ENCODE measurements around the gene CSRNP3.

Gene CSRNP3

GRCh38 chr2:165617741-165618481, 148.4 kb downstream of the CSRNP3 start:
- Histone ChIP-seq H3K4me3 (ENCODE audit: low read depth, low read length) (no peak overlapping the region), H3K4me1 (ENCODE audit: control insufficient read depth, insufficient read depth, low read length) (no peaks in the 10 kb centered on the region)

GRCh38 chr2:165618806-165619205, 149.3 kb downstream of the CSRNP3 start:
- Histone ChIP-seq H3K9me3 (ENCODE audit: control insufficient read depth, insufficient read depth, low read depth, low read length) (no peaks in the 10 kb centered on the region), H3K36me3 (ENCODE audit: control insufficient read depth, insufficient read depth, low read length) (no peaks in the 10 kb centered on the region), H3K4me3 (ENCODE audit: low read depth, low read length) (no peak overlapping the region), H3K27me3 (ENCODE audit: control insufficient read depth, insufficient read depth, low read length) (no peaks in the 10 kb centered on the region), H3K27ac (ENCODE audit: low read depth, low read length) (no peak overlapping the region), H3K4me1 (ENCODE audit: control insufficient read depth, insufficient read depth, low read length) (no peaks in the 10 kb centered on the region), H3K9ac (ENCODE audit: low read length) (no peak overlapping the region)

More at GRCh38 chr2:165617741-165618481, 148.4 kb downstream of the CSRNP3 start:
- no peak overlapping the region for H3K9ac ChIP-seq (ENCODE audit: low read length)
- H3K36me3 ChIP-seq (ENCODE audit: control insufficient read depth, insufficient read depth, low read length): no peaks in the 10 kb centered on the region
- H3K27me3 ChIP-seq (ENCODE audit: control insufficient read depth, insufficient read depth, low read length): no peaks in the 10 kb centered on the region
- H3K9me3 ChIP-seq (ENCODE audit: control insufficient read depth, insufficient read depth, low read depth, low read length): no peaks in the 10 kb centered on the region
- no peak overlapping the region for H3K27ac ChIP-seq (ENCODE audit: low read depth, low read length)

GRCh38 chr2:165621086-165621560, 151.6 kb downstream of the CSRNP3 start:
- Histone ChIP-seq H3K27ac (ENCODE audit: low read depth, low read length) (no peak overlapping the region), H3K36me3 (ENCODE audit: control insufficient read depth, insufficient read depth, low read length) (no peaks in the 10 kb centered on the region), H3K9me3 (ENCODE audit: control insufficient read depth, insufficient read depth, low read depth, low read length) (no peaks in the 10 kb centered on the region), H3K27me3 (ENCODE audit: control insufficient read depth, insufficient read depth, low read length) (no peaks in the 10 kb centered on the region), H3K9ac (ENCODE audit: low read length) (no peak overlapping the region), H3K4me3 (ENCODE audit: low read depth, low read length) (no peak overlapping the region), H3K4me1 (ENCODE audit: control insufficient read depth, insufficient read depth, low read length) (peaks cover 7% of the 10 kb centered on the region; the same call in 1 of the 2 replicates)

GRCh38 chr2:165623161-165623560, 153.7 kb downstream of the CSRNP3 start:
- no peak overlapping the region for H3K27ac ChIP-seq (ENCODE audit: low read depth, low read length)
- H3K4me1 ChIP-seq (ENCODE audit: control insufficient read depth, insufficient read depth, low read length): peaks cover 7% of the 10 kb centered on the region; the same call in 1 of the 2 replicates
- no peaks in the 10 kb centered on the region for H3K36me3 ChIP-seq (ENCODE audit: control insufficient read depth, insufficient read depth, low read length)
- H3K4me3 ChIP-seq (ENCODE audit: low read depth, low read length): no peak overlapping the region
- H3K9ac ChIP-seq (ENCODE audit: low read length): no peak overlapping the region
- no peaks in the 10 kb centered on the region for H3K27me3 ChIP-seq (ENCODE audit: control insufficient read depth, insufficient read depth, low read length)
- no peaks in the 10 kb centered on the region for H3K9me3 ChIP-seq (ENCODE audit: control insufficient read depth, insufficient read depth, low read depth, low read length)

- Histone ChIP-seq H3K4me1 (ENCODE audit: control insufficient read depth, insufficient read depth, low read length) (peaks cover 7% of the 10 kb centered on the region; the same call in 1 of the 2 replicates), H3K27me3 (ENCODE audit: control insufficient read depth, insufficient read depth, low read length) (no peaks in the 10 kb centered on the region), H3K4me3 (ENCODE audit: low read depth, low read length) (no peak overlapping the region), H3K36me3 (ENCODE audit: control insufficient read depth, insufficient read depth, low read length) (no peaks in the 10 kb centered on the region), H3K27ac (ENCODE audit: low read depth, low read length) (no peak overlapping the region), H3K9me3 (ENCODE audit: control insufficient read depth, insufficient read depth, low read depth, low read length) (no peaks in the 10 kb centered on the region), H3K9ac (ENCODE audit: low read length) (no peak overlapping the region)
These were observed 154.4 kb downstream of the CSRNP3 start for GRCh38 chr2:165623783-165624469.

- H3K4me3 ChIP-seq (ENCODE audit: low read depth, low read length): no peak overlapping the region
- H3K9ac ChIP-seq (ENCODE audit: low read length): no peak overlapping the region
- H3K9me3 ChIP-seq (ENCODE audit: control insufficient read depth, insufficient read depth, low read depth, low read length): no peaks in the 10 kb centered on the region
- H3K27ac ChIP-seq (ENCODE audit: low read depth, low read length): no peak overlapping the region
- no peaks in the 10 kb centered on the region for H3K27me3 ChIP-seq (ENCODE audit: control insufficient read depth, insufficient read depth, low read length)
- H3K4me1 ChIP-seq (ENCODE audit: control insufficient read depth, insufficient read depth, low read length): peaks cover 7% of the 10 kb centered on the region; the same call in 1 of the 2 replicates
- no peaks in the 10 kb centered on the region for H3K36me3 ChIP-seq (ENCODE audit: control insufficient read depth, insufficient read depth, low read length)
These were observed 154.9 kb downstream of the CSRNP3 start for GRCh38 chr2:165624470-165624800.

GRCh38 chr2:165627470-165627869, 158.0 kb downstream of the CSRNP3 start:
- no peak overlapping the region for H3K27ac ChIP-seq (ENCODE audit: low read depth, low read length)
- H3K27me3 ChIP-seq (ENCODE audit: control insufficient read depth, insufficient read depth, low read length): no peaks in the 10 kb centered on the region
- no peak overlapping the region for H3K4me3 ChIP-seq (ENCODE audit: low read depth, low read length)
- H3K36me3 ChIP-seq (ENCODE audit: control insufficient read depth, insufficient read depth, low read length): no peaks in the 10 kb centered on the region
- H3K9me3 ChIP-seq (ENCODE audit: control insufficient read depth, insufficient read depth, low read depth, low read length): no peaks in the 10 kb centered on the region
- peaks cover 18% of the 10 kb centered on the region; the same call in 1 of the 2 replicates for H3K4me1 ChIP-seq (ENCODE audit: control insufficient read depth, insufficient read depth, low read length)
- H3K9ac ChIP-seq (ENCODE audit: low read length): no peak overlapping the region

GRCh38 chr2:165629776-165630175, 160.3 kb downstream of the CSRNP3 start:
- Histone ChIP-seq H3K4me3 (ENCODE audit: low read depth, low read length) (no peak overlapping the region), H3K9me3 (ENCODE audit: control insufficient read depth, insufficient read depth, low read depth, low read length) (no peaks in the 10 kb centered on the region), H3K4me1 (ENCODE audit: control insufficient read depth, insufficient read depth, low read length) (peaks cover 33% of the 10 kb centered on the region), H3K27me3 (ENCODE audit: control insufficient read depth, insufficient read depth, low read length) (no peaks in the 10 kb centered on the region), H3K9ac (ENCODE audit: low read length) (no peak overlapping the region), H3K36me3 (ENCODE audit: control insufficient read depth, insufficient read depth, low read length) (no peaks in the 10 kb centered on the region), H3K27ac (ENCODE audit: low read depth, low read length) (peak overlapping the region; percentile 54; the same call in 1 of the 2 replicates)

- H3K27me3 ChIP-seq (ENCODE audit: control insufficient read depth, insufficient read depth, low read length): no peaks in the 10 kb centered on the region
- H3K36me3 ChIP-seq (ENCODE audit: control insufficient read depth, insufficient read depth, low read length): no peaks in the 10 kb centered on the region
- H3K9ac ChIP-seq (ENCODE audit: low read length): no peak overlapping the region
- peaks cover 37% of the 10 kb centered on the region for H3K4me1 ChIP-seq (ENCODE audit: control insufficient read depth, insufficient read depth, low read length)
- H3K4me3 ChIP-seq (ENCODE audit: low read depth, low read length): no peak overlapping the region
- no peaks in the 10 kb centered on the region for H3K9me3 ChIP-seq (ENCODE audit: control insufficient read depth, insufficient read depth, low read depth, low read length)
- peak overlapping the region; percentile 54; the same call in 1 of the 2 replicates for H3K27ac ChIP-seq (ENCODE audit: low read depth, low read length)
These were observed 160.7 kb downstream of the CSRNP3 start for GRCh38 chr2:165630236-165630635.

- no peaks in the 10 kb centered on the region for H3K27me3 ChIP-seq (ENCODE audit: control insufficient read depth, insufficient read depth, low read length)
- H3K27ac ChIP-seq (ENCODE audit: low read depth, low read length): no peak overlapping the region
- H3K9ac ChIP-seq (ENCODE audit: low read length): no peak overlapping the region
- no peak overlapping the region for H3K4me3 ChIP-seq (ENCODE audit: low read depth, low read length)
- H3K9me3 ChIP-seq (ENCODE audit: control insufficient read depth, insufficient read depth, low read depth, low read length): no peaks in the 10 kb centered on the region
- no peaks in the 10 kb centered on the region for H3K36me3 ChIP-seq (ENCODE audit: control insufficient read depth, insufficient read depth, low read length)
- peaks cover 44% of the 10 kb centered on the region for H3K4me1 ChIP-seq (ENCODE audit: control insufficient read depth, insufficient read depth, low read length)
These were observed 161.6 kb downstream of the CSRNP3 start for GRCh38 chr2:165631089-165631488.

GRCh38 chr2:165632594-165632993, 163.1 kb downstream of the CSRNP3 start:
- no peak overlapping the region for H3K9ac ChIP-seq (ENCODE audit: low read length)

More at GRCh38 chr2:165632594-165632993, 163.1 kb downstream of the CSRNP3 start:
- H3K9me3 ChIP-seq (ENCODE audit: control insufficient read depth, insufficient read depth, low read depth, low read length): no peaks in the 10 kb centered on the region
- no peaks in the 10 kb centered on the region for H3K27me3 ChIP-seq (ENCODE audit: control insufficient read depth, insufficient read depth, low read length)
- no peak overlapping the region for H3K4me3 ChIP-seq (ENCODE audit: low read depth, low read length)
- H3K4me1 ChIP-seq (ENCODE audit: control insufficient read depth, insufficient read depth, low read length): peaks cover 44% of the 10 kb centered on the region
- peak overlapping the region; percentile 76; the same call in 1 of the 2 replicates for H3K27ac ChIP-seq (ENCODE audit: low read depth, low read length)
- H3K36me3 ChIP-seq (ENCODE audit: control insufficient read depth, insufficient read depth, low read length): no peaks in the 10 kb centered on the region

All from HUES6 (cell line).